NK-92 treated with Interleukin-12 subunit alpha and Interleukin-12 subunit beta, amount 100 ng/mL, for 24 hours (cell line): ENCODE results near the gene ALOX15.
"Not testable (repeated sequence)": the region's sequence is repeated elsewhere in the genome, so short reads cannot be mapped to it uniquely, and the experiment has no call there.

Experiments
- DNase-seq: peaks from one replicate; lab custom pipeline; 2025; lab: John Stamatoyannopoulos, UW

Gene ALOX15

DNA sequence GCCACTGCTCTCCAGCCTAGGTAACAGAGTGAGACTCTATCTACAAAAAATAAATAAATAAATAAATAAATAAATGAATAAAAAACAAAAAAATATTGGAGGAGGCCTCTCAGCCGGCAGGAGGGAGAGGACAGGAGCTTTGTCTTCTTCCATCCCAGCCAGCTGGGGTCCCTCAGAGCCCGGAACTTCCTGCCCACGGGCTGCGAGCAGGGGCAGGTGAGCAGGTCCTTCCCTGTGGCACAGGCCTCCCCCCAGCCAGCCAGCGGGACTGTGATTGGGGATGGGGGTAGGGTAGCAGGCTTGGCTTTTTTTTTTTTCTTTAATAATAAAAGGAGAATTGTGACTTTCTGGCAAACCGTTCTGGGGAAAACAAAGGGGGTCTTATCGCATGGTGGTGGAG is 47.1 kb downstream of the ALOX15 start:
- no peak for DNase-seq

DNA sequence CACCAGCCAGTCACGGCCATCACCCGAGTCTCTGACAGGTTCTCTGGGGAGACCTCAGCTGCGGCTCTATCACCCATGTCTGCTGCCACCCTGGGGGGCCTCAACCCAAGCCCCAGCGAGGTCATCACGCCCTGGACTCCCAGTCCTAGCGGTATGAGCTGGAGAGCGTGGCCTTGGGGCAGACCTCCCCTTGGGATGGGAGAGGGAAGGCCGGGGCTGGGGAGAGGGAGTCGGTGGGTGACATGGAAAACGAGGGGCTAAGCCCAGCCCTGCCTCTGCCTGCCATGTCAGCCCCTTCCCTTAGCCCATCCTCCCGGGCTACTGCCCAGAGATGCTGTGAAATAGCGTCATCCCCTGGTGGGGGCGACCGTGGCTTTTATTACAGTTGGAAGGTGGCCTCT is 48.5 kb downstream of the ALOX15 start:
- no peak for DNase-seq

DNA sequence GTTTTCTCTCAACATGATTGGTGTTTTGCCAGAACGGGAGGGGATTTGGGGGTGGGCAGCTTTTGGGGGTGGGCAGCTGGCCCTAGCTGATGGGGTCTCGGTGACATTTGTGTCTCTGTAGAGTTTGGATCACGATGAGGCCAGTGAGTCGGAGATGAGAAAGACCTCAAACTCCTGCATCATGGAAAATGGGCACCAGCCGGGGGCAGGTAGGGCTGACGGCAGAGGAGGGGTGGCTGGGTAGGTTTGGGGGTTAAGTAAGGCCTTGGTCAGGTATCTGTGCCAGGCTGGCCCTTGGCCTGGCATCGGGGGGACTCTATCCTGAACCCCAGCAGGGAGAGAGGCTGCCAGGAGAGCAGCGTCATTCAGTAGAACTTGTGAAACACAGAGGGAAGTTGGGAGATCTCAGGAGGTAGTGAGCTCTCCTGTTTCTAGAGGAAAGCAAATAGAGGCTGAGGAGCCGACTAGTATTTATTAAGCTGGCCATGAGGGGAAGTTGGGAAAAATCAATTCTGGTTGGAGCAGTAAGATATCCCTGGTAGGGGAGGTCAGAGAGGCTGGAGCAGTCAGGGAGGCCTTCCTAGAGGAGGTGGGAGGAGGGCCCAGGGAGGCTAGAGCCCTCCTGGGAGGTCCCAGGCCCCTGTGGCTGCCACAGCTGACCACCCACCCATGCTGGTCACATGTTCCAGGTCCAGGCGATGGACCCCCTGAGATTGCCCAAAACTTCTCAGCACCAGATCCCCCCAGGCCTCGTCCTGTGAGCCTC is 49.1 kb downstream of the ALOX15 start:
- DNase-seq = no peak

DNA sequence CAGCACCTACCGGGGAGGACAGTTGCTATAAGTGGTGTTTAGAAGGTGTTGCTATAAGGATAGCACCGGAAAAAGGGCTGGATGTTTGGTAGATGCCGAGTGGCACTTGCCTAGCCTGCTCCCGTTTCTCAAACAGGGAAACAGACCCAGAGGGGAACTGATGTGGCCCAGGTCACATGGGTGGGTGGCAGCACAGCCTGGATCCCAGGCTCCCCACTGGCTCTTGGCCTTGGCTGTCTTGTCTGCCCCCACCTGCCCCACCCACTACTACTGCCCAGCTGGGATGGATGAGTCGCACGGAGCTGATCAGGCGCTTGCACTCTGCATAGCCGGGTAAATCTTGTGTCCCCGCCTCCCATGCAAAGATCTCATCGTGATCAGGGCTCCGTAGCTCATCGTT is 49.9 kb downstream of the ALOX15 start:
- no peak for DNase-seq

DNA sequence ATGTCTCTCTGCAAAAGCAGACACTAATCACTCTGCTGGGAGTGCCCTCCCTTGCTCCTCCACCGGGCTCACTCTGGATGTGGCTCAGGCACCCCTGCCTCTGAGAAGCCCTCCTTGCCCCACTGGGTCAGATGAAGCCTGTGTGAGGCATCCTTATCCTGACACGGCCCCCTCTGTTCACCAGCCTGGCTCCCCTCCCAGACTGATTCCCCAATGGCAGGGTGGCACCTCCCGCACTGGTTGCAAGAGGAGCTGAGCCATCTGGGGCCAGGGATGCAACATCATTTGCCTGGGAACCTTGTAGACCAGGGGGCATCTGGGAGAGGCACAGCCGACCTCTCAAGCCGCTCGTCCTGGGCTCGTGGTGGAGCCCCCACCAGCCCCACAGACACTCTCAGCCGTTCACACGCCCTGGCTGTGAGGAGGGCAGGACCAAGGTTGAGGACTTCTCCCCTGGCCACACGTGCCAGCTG is 50.5 kb downstream of the ALOX15 start:
- DNase-seq = no peak

DNA sequence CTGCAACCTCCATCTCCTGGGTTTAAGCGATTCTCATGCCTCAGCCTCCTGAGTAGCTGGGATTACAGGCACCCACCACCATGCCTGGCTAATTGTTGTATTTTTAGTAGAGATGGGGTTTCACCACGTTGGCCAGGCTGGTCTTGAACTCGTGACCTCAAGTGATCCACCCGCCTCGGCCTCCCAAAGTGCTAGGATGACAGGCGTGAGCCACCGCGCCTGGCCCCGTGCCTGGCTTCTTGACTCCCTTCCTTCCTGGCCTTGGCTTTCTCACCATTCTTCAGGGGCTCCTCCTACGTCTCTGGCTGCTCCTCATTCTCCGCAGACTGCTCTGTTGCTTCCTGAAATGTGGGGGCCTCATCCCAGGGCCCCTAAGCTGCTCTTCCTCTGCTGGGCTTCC is 51.4 kb downstream of the ALOX15 start:
- DNase-seq = not testable (repeated sequence)

DNA sequence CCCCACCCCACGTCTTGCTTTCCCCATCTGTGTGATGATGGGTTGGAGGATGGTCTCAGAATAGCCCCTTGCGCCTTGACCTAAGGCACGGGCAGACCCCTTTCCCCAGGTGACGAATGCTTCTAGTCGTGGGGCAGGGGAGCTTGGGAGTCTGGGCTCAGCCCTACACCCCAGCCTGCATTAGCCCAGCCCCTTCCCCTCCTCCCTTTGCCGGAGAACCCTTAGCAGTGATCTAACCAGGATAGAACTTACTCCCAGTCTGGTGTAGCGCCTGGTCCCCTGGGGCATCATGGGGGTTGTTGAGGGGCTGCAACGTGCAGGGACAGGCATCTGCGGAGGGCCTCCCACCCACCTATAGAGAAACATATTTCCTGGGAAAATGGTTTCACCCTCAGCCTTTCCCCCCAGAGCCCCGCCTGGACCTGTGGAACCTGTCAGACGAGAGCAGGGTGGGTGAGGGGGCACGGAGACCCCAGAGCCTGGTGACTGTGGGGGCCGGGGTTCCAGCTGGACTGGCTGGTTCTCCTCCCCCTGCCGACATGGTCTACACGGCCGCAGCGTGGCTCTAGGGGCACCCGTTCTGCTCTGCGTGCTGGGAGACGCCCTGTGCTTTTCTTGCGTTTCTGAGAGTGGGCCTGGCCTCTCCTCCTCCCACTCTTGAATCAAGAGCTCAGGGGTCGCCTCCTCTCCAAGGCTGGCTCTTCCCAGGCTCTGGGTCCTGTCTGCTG is 52.4 kb downstream of the ALOX15 start:
- DNase-seq = no peak

DNA sequence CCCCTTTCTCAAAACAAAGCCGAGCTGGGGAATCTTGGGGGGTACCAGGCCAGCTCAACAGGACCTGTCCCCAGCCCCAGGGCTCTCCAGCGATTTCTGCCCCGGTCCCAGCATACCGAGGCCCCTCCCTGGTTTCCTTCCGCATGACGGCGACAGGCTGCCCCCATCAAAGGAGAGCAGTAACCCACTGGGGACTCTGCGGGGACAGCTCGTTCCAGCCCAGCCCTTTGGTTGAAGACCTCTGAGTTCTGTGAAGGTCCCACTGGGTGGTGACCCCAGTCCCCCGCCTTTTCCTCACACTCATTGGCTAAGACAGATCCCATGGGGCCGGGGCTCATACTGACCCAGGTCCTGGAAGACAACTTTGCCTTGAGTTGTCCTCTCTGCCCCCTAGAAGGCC is 53.1 kb downstream of the ALOX15 start:
- DNase-seq = no peak

DNA sequence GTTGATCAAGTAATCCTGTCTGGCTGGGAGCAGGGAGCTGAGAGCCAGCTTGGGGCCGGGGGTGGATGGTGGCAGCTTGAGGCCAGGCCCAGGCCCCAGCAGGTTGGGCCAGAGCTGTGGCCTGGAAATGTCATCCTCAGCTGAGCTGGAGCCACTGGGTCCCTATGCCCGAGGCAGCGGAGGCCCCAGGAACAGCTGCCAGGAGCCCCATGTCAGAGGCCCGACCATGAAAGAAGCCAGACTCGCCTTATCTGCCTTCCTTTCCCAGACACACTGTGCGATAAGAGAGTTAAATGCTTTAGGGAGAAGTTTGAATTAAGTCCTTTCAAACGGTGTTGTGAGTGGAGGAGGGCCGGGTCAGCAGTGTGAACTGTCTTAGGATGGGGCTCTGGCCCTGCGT is 53.7 kb downstream of the ALOX15 start:
- no peak for DNase-seq

DNA sequence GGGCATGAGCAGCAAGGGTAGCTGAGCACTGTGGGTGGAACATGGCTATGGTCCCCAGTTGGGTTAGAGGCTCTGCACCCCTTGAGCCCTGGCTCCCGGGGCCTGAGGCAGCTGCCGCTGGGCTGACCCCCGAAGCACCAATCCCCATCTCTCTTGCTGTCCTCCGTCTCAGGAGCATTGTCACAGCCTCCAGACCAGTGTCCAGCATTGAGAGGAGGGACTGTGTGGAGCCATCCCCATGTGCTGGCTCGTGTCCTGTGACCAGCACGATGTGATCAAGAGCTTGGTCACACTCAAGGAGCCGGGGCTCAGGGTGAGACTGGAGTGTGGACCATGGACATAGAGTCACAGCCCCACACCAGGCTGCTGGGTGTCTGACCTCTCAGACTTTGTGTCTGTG is 54.3 kb downstream of the ALOX15 start:
- DNase-seq = no peak

DNA sequence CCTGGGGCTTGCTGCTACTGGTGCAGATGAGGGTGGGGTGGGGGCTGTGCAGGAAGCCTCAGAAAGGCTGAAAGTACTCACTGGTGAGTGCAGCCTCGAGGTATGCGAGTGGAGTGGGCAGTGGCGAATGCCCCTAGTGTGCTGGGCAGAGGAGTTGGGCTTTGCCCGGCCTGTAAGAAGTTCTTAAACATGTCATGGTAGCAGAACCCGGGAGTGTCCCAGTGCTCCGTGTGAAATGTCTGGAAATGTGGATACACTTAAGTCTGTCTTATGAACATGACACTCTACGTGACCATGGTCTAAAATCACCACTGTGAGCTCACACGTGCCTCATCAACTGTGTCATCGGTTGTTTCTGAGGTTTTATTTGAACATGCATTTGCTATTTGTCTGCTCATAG is 55.4 kb downstream of the ALOX15 start:
- DNase-seq = no peak

DNA sequence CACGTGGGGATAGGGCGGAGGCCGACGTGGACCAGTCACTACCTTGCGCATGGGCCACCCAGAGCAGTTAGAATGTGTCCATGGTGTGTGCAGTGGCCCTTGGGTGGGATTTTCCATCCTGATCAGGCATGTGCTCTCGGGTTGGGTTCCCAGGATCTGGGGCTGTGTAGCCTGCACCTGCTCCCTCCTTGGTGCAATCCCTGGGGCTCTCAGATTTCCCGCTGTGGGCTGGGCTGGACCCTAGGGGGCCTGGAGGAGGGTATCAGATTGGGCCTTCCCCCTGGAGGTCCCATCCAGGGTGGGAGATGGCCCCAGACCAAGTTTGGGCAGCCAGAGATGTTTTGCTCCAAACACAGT is 55.9 kb downstream of the ALOX15 start:
- DNase-seq = no peak

DNA sequence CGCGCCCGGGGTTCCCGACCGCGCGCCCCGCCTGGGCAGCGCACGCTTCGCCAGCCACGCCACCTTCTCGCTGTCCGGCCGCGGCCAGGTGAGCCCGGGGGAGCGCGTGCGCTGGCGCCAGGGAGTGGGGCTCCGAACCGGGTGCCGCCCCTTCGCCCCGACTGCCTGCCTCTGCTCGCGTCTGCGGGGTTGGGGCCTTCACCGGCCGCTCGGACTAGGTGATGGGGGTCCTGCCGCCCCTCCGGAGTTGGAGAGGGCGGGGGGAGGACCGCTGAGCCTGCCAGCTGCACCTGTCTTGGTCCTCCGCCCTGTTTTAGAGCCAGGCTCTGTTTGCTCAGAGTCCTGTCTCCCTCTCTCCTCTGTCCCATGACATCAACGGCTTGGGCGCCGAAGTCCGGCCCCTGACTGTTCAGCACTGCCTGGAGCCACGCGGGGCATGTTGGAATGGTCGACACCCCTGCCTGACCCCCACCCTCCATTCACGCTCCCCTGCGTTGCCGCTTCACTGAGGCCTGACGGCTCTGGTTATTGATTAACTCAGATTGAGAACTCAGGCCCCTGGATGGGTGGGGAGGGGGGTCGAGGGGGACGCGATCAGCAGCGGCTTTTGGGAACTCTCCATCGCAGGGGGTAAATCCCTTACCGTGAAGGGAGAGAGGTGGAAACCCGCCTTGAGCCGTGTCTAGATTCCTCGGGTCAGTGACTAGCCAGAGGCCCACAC is 56.4 kb downstream of the ALOX15 start:
- no peak for DNase-seq

DNA sequence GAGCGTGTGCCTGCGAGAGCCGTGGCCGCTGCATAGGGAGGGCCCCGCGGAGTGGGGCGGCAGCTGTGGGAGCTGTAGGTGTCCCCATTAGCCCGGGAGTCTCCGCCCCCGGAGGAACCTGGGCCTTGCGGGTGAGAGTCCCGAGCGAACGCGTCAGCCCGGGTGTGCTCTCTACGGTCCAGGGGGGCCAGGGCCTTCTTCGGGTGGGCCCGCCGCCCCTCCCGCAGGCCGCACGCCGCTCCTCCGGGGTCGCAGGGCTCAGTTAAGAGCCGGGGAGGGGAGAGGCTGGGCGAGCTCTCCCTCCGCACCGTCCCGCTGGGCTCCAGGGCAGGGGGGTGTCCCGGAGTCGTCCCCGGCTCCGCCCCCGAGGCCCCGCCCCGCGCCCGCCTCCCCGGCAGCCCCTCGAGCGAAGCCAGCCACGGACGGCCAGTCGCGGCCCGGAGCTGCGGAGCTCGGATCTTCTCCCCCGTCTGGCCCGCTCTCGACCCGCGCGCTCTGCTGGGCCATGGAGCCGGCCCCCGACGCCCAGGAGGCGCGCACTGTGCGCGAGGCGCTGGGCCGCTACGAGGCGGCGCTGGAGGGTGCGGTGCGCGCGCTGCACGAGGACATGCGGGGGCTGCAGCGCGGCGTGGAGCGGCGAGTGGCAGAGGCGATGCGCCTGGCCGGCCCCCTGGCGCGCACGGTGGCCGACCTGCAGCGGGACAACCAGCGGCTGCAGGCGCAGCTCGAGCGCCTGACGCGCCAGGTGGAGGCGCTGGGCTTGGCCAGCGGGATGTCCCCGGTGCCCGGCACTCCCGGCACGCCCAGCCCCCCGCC is 57.2 kb downstream of the ALOX15 start, which contains the start of gene SMTNL2:
Gene SMTNL2 (plus strand): TSS at position 429 of the 816 bp plus-strand sequence. CDS start 77 bp downstream, at position 506.
- no peak for DNase-seq

DNA sequence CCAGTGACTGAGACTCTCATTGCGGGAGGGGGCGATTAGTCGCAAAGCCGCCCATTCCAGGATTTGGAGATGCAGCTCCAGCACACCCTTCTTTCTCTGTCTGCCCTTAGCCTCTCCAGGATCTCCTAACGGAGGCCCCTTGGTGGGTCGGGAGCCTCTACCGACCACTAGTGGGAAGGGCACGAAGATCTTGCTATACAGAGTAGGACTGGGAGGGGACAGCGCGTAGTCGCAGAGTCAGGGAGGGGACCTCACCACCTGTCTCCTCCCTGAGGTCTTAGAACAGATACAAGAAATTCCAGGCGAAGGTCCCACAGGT is 57.7 kb downstream of the ALOX15 start:
- no peak for DNase-seq

DNA sequence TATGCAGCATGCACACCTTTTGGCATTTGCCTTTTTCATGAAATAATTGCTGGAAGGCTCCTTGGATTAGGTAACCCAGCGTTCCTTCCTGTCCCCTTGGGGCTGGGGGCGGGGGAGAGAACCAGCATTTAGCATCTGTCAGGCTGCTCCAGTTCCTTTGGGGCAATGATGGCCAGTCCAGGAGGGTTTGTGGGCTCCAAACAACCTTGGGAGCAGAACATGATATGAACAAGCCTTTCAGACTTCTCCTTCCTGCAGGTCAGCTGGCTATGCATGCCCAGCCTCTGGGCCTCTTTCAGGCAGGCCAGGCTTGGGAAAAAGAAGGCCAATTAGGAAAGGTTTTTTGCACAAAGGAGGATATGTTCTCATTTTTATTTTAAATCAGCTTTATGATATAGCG is 58.3 kb downstream of the ALOX15 start:
- DNase-seq = no peak

DNA sequence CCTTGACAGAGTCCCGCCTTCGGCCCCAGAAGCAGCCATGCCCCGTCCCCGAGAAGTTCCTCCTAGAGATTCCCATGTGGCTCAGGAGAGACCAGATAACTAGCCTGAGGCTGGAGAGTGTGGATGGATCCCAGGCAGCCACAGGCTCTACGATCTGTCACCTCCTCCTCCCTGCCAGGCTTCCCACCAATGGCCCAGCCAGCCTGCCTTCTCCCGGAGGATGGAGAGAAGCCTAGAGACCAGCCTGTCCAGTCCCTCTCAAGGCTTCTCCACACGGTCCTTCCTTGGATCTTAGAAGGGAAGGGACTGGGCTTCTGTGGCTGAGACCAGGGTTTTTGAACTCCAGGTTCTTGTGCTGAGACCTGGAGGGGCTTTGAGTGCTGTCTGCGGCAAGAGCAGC is 58.8 kb downstream of the ALOX15 start:
- no peak for DNase-seq

DNA sequence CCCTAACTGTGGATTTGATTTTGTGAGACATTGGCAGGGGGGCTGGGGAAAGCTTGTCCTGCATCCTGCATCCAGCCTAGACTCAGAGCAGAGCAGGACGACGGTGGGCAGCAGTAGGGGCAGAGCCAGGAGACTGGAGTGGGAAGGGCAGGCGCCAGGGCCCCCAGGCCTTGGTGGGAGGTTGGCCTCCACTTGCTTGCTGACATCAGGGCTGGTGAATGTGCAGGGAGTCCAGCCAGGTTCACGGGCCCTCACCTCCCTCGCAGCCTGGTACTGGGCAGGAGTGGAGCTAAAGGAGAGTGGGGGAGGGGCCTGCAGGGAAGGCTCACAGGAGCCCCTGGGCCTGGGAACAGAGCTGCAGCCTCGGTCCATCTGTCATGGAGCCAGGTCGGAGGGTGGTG is 59.4 kb downstream of the ALOX15 start:
- no peak for DNase-seq
